Stimulated activated CD8-positive, alpha-beta memory T cell treated with anti-CD3 and anti-CD28 coated beads, Interleukin-15, amount 100 ng/mL, for 1 hour (primary cell): Measurements from ENCODE around the gene MIB2.
"Not testable (repeated sequence)": the region's sequence is repeated elsewhere in the genome, so short reads cannot be mapped to it uniquely, and the experiment has no call there.

Experiments
- DNase-seq: peaks from one replicate; pipeline ENCODE4 v3.0.0-alpha.2; 2020; ENCODE audit warnings: low read depth

MIB2 gene

DNA sequence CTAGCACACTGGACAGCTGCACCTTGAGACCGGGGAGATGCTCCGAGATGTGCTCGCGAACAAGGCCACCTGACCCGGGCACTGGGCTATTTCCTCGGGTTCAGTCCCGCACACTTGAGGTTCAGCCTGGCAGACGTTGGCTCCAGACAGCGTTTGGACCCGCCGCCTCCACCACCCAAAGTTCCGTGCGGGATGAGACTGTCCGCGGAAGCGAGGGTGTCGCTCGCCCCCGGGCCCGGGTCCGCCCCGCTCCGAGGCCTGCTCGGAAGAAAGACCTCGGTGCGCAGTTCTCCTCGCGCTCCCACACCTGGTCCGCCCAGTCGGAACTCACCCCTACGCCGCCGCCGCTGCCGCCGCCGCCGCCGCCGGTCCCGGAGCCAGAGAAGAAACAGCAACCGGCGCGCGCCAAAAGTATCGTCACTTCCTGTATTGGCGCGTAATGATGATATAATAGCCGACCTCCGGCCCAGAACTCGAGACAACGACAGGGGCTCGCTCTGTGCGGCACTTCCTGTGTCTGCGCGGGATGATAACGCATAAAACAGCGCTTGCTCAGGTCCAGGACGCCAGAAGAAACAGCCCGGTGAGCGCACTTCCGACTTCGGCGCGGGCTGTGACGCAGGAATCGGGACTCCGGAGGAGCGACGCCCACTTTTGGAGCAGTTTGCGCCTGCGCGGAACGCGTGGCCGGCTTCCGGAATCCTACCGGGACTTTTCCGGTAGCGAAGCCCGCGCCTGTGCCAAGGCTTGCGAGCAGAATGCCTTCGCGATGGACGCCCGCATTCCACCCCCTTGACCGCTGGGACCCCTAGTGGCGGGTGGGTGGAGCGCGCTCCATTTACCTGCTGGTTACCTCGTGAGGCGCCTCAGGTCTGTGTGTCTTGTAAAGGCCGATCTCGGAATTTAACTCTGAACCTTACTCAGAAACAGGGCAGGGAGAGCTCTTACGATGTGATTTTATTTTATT, 43.6 kb downstream of the MIB2 start, which contains the start of gene CDK11B:
CDK11B (minus strand) TSS at position 422 of the 967 bp plus-strand sequence. CDS start 1,519 bp downstream, outside the sequence.
- peak; percentile 96 for DNase-seq

GRCh38 chr1:1662392-1662791, 47.1 kb downstream of the MIB2 start:
- DNase-seq, result not testable (repeated sequence)

DNA sequence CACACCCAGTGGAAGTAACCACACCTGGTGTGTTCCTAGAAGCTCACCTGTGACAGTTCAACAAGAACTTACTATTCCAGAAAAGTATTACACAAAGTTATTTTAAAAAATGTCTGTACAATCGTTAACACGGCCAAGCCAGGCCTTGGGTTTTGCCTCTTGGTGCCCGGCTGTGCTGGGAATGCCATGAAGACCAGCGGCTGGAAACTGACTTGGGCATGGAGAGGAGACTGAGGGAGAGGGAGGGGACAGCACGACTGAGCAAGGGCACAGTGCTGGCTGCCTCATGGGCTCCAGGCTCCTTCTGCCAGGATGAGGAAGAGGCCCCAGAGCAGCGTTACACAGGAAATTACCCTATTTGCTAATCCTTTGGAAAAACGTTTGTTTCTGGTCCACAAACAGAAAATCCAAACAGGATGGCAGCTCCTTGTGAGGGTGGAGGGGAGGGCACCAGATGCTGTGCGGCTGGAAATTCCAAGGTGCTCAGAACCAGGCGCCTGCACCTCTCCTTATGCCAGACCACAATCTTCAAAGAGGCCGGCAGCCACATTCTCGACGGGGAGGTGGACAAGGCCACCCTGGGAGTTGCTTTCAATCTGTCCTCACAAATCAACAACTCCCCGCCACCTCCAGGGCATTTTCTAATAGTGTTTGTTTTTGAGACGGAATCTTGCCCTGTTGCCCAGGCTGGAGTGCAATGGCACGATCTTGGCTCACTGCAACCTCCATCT, 47.7 kb downstream of the MIB2 start:
- DNase-seq, result not testable (repeated sequence)

DNA sequence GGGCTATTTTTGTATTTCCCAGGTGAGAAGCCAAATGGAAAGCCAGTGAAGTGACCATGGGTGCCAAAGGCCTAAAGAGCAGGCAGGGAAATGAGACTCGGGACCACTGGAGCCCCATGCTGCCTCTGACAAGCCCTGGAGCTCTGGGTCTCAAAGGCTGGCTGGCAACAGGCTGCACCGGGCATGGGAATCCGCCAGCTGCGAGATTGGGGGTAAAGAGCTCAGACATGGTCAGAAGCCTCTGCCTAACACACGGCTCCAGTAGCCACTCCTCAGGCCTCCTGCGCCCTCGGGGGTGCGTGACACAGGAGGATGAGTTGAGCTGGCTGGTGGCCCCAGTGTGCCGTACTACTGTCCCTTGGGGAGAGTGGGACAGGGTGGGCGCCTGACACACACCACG, 49.0 kb downstream of the MIB2 start:
- DNase-seq, result not testable (repeated sequence)

DNA sequence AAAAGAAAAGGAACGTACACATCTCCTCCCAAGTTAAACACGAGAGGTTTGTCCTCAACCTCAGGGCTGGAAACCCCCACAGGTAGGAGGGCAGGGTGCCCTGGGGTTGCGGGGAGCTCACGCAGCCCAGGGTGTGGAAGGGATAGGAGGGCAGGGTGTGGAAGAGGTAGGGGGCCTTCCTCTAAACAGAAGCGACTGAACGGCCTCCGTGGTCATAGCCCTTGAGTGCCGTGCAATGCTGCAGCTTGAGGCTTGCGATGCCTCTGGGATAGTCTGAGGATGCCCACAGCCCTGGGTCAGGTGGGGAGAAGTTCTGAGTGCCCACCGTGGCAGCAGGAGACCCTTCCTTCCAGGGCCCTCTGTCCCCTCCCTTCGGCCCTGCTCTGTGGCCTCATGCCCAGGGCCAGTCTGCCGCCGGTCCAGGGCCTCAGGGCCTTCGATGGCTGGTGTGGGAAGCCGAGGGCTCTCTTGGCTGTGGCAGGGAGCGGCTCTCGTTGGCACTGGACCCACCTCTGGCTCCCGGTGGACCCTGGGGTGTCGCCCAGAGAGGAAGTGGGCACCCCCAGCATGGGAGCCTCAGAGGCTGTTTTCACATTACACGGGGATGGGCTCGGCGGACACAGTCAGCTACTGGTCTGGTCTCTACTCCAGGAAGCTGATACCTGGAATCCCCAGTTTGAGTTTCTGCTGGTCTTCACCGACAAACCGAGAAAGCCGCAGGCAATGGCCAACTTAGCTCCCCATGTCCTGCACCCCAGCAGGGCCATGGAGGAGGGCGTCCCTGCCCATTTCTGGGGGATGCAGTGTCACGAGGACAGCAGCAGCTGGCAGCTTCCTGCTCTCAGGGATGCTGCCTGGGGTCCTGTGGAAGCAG, 49.9 kb downstream of the MIB2 start:
- DNase-seq, result no peak

DNA sequence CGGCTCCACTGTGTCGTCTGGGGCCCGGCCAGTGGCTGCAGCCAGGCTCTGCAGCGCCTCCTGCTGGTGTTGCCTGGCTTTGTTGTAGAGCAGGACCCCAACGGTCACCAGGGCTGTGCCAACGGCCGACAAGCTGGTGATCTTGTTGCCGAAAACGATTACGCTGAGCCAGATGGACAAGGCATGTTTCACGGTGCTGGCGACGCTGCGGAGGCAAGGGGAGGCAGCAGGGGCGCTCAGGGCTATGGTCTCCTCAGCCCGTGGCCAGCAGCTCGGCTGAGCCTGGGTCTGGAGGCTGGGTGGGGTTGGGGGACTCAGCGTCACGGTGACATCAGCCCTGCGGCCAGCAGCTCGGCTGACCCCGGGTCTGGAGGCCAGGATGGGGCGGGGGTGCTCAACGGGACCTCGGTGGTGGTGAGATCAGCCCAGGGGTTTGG, 50.5 kb downstream of the MIB2 start:
- DNase-seq, result no peak

DNA sequence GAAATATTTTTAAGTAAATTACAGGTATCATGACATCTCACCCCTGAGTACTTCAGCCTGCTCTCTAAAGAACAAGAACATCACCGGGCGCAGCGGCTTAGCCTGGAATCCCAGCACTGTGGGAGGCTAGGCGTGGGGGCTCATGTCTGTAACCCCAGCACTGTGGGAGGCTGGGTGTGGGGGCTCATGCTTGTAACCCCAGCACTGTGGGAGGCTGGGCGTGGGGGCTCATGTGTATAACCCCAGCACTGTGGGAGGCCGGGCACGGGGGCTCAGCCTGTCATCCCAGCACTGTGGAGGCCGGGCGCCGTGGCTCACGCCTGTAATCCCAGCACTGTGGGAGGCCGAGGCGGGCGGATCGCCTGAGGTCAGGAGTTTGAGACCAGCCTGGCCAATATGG, 51.2 kb downstream of the MIB2 start:
- DNase-seq, result no peak

- no peak for DNase-seq
Observed at GRCh38 chr1:1669468-1670440, 54.5 kb downstream of the MIB2 start.

DNA sequence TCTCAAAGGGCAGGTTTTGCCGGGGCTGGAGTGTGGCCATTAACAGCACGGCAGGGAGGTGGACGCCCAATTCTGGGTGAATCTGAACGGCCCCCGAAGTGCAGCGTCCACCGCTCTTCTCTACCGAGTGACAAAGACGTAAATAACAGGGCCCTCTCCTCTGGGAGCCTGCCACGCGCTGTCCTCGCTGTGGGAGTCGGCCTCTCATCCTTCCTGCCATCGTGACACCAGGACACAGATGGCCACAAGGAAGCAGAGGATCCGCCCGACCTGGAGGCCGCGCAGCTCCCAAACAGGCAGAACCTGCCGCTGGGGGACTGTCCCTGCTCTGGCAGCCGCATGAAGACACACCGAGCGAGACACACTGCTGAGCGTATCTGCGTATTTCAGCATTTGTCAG, 55.6 kb downstream of the MIB2 start:
- DNase-seq, result no peak

GRCh38 chr1:1671365-1672119, 56.2 kb downstream of the MIB2 start:
- DNase-seq, result no peak

GRCh38 chr1:1672181-1672965, 57.1 kb downstream of the MIB2 start:
- no peak for DNase-seq

DNA sequence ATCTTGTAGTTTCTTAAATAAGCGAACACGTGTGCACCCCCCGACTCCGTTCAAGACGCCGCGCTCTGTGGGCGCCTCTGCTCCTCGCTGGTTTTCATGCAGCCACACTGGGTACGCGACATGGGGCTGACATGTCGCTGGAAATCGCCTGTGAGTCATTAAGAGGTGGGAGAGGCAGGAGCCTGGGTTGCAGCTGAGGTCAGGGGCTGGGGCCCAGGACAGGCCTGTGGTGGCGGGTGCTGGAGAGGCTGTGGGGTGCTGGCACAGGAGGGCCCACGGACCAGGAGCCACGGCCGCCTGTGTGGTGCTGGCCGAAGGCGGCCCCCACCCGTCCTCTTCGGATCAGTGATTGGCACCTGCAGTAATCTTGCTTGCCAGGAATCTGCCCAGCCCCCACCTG, 59.5 kb downstream of the MIB2 start:
- not testable (repeated sequence) for DNase-seq

- not testable (repeated sequence) for DNase-seq
Observed at GRCh38 chr1:1675218-1675617, 59.9 kb downstream of the MIB2 start.

DNA sequence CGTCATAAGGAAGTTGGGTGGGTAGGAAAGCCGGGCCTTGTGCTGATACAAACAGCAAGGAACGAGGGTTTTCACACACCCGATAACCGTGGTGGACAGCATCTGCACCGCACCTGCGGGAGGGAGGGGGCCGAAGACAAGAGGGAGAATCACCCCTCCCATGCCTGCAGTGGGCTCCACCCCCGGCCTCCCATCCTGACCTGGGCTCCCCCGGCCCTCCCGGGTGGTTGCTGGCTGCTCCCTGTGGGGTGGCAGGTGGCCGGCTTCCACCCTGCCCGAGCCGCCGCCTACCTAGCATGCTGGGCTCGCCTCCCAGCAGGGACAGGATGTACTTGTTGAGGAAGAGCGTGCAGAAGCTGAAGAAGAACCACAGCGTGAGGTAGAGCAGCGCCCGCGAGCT, 60.8 kb downstream of the MIB2 start:
- DNase-seq, result not testable (repeated sequence)

GRCh38 chr1:1677718-1678580, 62.6 kb downstream of the MIB2 start:
- no peak for DNase-seq

DNA sequence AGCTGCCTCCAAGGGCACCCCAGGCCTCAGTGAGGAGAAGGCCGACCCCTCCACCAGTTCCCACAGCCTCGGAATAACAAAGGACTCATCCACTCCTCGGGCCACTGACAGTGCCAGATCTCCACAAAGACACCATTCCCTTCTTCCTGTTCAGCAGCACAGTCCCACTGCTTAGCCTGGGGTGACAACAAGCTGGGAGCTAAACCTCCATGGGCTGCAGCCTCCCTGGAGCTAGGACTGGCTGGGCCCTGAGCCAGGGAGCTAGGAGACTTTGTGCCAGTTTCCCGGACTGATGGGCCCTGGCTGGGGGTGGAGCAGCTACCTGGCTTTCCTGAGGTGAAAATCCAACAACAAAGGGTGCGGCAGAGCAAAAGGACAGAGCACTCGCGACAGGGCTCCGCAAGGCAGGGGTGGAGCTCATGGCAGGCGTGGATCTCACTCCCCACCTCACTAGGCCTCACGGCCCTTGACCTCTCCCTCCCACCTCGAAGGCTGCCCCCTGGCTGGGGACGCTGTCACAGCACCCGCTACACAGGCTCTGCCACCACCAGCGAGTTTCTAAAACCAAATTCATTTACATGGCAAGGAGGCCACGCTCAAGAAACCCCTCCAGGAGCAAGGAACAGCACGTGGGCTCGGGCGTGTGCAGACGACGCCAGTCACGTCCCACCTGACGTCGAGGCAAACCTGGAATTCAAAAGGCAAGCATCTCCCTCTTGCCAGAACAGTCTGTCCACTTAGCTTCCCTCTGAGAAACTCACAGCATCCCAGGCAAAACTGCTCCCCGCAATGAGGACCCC, 63.5 kb downstream of the MIB2 start:
- DNase-seq, result no peak
